Measurements from ENCODE around the gene MRPL37. TPM values are rescaled to one million over a fixed set of nuclear protein-coding genes. Genes with fewer than 3 reads are reported as not detected.
A peak's percentile ranks its signal among the peaks of the same experiment; 100 is the strongest.
"Not testable (repeated sequence)": the region's sequence is repeated elsewhere in the genome, so short reads cannot be mapped to it uniquely, and the experiment has no call there.

The MRPL37 gene
- 166 and 170 TPM in 2 replicates for total RNA-seq (2014; rRNA removed; shearing (Covaris generic))

DNA sequence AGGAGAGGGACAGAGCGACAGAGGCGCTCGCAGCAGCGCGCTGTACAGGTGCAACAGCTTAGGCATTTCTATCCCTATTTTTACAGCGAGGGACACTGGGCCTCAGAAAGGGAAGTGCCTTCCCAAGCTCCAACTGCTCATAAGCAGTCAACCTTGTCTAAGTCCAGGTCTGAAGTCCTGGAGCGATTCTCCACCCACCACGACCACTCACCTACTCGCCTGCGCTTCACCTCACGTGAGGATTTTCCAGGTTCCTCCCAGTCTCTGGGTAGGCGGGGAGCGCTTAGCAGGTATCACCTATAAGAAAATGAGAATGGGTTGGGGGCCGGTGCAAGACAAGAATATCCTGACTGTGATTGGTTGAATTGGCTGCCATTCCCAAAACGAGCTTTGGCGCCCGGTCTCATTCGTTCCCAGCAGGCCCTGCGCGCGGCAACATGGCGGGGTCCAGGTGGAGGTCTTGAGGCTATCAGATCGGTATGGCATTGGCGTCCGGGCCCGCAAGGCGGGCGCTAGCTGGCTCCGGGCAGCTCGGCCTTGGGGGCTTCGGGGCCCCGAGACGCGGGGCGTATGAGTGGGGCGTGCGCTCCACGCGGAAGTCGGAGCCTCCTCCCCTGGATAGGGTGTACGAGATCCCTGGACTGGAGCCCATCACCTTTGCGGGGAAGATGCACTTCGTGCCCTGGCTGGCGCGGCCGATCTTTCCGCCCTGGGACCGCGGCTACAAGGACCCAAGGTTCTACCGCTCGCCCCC, at the start of gene MRPL37, which contains the start of gene CYB5RL:
MRPL37 (plus strand) TSS at position 403 of the 754 bp plus-strand sequence; CDS start at position 480, 77 bp downstream.
CYB5RL (minus strand) TSS at position 266 of the 754 bp plus-strand sequence. CDS start 4,414 bp downstream, outside the sequence.
- DNase-seq (ENCODE audit: low spot score): peak; percentile 96

- DNase-seq (ENCODE audit: low spot score): no peak
Measured at GRCh38 chr1:54151013-54151412, 49.0 kb upstream of the MRPL37 start.

- no peak for DNase-seq (ENCODE audit: low spot score)
Measured at GRCh38 chr1:54152696-54153095, 47.3 kb upstream of the MRPL37 start, which contains the start of gene CDCP2. Gene CDCP2, minus strand, starts transcription at chr1:54153000. Its CDS starts 78 bp downstream, at chr1:54152922.

DNA sequence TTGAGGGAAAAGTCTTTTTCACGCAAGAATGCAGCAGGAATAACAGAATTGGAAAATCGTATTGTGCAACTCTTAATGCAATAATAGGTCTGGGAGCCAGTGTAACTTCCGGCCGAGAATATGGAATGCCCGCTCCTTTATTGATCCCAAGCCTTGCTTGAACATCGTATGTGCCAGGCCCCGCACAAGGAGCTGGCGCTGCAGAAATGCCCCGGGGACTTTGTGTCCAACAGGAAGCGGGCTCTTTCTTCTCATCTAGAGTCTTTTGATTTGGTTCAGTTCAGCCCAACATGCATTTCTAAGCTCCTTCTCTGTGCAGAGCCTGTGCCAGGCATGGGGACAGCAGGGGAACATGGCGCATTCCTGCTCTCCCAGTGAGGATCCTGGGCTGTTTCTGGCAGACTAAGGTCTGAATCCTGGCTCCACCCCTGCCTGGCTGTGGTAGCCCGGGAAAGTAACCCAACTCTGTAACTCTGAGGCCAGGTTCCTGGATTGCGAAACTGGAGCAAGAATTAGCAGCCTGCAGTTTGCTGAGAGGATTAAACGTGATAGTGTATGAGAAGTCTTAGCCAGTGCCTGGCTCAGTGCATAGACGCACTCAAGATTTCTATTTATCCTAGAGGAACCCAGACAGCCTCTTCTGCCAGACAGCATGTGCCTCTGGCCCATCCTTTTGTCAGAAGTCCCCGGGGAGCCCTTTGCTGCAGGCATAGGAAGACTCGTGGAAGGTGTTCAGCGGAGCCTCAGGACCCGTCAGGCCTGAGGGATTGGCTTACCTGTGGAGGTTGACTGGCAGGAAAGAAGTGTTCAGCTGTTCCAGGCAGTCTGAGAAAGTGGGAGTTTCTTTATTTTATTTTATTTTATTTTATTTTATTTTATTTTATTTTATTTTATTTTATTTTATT, 46.2 kb upstream of the MRPL37 start:
- peak; percentile 27 for DNase-seq (ENCODE audit: low spot score)

DNA sequence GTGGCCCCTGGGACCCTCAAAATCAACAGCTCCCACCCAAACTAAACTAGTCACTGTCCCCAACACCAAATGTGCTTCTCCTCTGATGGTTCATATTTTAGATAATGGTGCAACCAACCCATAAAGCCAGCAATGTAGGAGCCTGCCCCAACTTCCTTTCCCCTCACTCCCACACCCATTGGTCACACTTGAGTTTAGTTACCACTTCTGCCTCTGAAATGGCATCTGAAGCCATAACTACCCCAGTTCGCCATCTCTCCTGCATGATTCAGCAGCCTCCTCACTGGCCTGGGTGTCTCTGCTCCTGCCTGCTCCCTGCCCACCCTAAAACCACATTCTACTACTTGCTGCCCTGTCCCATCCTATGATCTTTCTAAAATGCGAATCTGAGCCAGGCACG, 43.8 kb upstream of the MRPL37 start:
- DNase-seq (ENCODE audit: low spot score): no peak

DNA sequence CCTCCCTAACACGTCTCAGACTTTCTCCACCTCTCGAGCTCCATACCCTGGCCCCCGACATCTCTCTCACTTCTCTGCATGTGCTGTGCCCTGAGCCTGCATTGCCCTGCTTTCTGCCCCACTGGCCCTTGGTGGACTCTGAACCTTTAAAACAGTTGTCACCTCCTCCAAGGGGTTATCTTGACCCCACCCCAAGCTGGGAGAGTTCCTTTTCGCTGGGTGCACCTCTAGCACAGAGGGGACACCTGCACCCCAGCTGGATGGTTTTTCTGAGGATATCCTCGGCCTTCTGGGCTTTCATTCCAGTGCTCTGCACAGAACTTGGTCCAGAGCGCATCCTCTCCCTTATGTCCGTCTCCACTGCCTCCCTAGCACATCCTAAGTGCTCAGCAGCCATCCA, 43.0 kb upstream of the MRPL37 start:
- no peak for DNase-seq (ENCODE audit: low spot score)

- no peak for DNase-seq (ENCODE audit: low spot score)
Measured at GRCh38 chr1:54157401-54157800, 42.6 kb upstream of the MRPL37 start.

- no peak for DNase-seq (ENCODE audit: low spot score)
Measured at GRCh38 chr1:54158071-54158470, 41.9 kb upstream of the MRPL37 start.

DNA sequence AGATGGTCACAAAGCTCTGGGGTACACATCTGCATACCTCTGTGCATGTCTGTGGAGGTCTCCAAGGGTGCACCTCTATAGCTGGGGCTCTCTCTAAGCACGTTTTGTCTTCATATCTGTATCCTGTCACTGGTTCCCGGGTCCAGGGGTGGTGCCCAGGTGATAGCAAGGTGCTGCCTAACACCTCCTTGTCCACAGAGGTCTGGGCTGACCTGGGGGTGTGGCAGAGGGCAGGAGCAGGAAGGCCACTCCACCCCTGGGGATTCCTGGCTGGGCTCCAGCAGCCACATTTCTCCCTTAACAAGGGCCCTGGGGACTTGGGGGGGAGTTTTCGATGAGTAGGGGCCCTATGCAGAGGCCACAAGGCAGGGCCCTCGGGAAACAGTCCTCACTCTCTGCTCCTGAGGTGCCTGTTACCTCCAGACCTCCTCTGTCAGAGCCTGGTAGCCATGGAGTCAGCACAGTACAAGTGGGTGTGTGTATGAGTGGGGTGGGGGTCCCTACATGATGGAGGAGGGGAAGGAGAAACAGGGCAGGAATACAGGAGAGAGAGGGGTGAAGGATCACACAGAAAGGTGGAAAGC, 40.1 kb upstream of the MRPL37 start:
- DNase-seq (ENCODE audit: low spot score): no peak

DNA sequence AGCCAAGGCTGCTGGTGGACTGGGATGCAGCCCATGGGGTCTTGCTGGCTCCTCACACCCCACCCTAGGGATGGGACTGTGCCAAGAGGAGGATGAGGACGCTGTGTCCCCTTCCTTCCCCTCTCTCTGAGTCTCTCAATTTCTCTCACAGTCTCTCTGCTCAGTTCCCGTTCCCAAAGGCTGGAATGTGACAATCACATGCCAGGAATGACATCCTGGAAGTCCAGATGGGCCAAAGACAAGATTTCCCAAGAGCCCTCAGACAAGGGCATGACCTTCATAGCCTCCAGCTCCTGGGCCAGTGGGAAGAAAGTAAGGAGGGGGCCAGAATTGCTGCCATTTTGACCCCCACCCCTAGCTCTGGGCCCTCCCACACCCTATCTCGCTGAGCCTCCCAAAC, 39.6 kb upstream of the MRPL37 start:
- DNase-seq (ENCODE audit: low spot score): no peak

DNA sequence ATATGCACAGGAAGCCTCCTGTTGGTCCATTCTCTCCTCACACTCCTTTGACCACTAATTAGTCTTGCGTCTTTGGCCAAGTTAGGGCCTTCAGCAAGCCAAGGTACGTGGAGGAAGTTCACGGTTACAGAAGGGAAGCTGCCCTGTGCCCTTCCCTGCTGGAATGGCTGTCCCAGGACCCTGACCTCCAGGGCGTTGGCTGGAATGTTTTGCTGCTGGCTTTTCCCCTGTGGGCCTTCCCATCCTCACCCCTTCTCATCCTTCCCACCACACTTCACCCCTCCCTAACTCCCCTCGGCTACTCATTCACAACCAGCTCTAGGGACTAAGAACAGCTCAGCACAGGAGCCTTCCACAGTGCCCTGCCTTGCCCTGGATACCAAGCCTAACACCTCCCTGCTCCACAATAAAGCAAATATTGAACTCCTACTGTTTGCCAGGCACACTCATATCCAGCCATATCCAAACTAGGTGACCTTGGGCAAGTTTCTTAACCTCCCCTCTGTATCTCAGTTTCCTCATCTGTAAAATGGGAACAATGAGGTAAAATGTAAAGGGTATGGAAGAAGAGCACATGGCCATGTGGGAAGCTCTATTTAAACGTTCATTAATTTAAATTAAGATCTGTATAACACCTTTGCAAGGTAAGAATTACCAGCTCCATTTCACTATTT, 38.3 kb upstream of the MRPL37 start:
- DNase-seq (ENCODE audit: low spot score): no peak

DNA sequence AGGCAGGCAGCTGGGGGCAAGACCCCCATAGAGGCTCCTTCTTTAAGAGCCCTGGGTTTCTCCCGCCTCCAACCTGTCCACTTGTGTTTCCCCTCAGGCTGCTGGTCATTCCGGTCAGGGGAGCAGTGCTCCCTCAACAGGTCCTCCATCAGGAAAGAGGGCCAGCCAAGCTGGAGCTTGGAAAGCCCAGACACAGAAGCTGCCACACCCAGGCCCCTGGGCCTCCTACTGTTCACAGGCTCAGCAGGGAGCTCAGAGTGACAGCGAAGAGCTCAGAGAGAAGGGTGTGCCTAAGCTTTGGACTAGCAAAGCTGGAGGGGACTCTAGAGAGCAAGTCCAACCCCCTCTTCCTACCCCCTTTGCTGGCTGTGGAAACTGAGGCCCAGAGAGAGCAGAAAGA, 36.9 kb upstream of the MRPL37 start:
- no peak for DNase-seq (ENCODE audit: low spot score)

DNA sequence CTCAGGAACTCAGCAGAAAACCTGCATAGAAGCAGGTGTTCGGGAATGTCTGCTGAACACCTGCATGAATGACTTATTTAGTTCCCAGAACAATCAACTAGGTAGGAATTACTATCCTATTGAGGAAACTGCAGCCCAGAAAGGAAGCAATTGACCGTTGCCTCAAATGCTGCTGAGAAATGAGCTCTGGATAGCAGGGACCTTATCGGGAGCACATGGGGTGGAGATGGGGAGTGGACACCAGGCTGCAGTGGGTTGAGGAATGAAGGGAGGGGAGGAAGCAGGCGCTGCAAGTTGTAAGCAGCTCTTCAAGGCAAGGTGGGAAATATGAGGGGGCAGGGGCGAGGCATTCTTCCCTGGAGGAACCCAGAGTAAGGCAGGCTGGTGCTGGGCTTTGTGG, 36.4 kb upstream of the MRPL37 start:
- DNase-seq (ENCODE audit: low spot score): no peak

- no peak for DNase-seq (ENCODE audit: low spot score)
Measured at GRCh38 chr1:54165146-54165545, 34.8 kb upstream of the MRPL37 start.

GRCh38 chr1:54166357-54166756, 33.6 kb upstream of the MRPL37 start:
- not testable (repeated sequence) for DNase-seq (ENCODE audit: low spot score)

- no peak for DNase-seq (ENCODE audit: low spot score)
Measured at GRCh38 chr1:54167422-54168139, 32.4 kb upstream of the MRPL37 start.

GRCh38 chr1:54168206-54168965, 31.6 kb upstream of the MRPL37 start:
- DNase-seq (ENCODE audit: low spot score): no peak

DNA sequence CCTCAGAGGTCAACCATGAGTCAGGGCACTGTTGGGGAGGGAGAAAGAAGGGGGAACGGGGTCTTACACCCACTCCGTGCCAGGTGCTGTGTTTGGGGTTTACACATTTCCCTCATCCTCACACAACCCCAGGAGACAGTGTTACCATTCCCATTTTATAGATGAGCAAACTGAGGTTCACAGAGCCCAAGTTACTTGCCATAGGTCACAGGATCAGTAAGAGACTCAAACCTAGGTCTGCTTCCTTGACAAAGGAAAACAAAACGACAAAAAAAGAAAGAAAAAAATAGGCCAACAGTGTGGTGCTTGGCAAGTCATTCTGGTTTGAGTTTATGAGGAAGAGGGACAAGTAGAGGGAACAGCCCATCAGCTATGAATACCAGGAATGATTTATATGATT, 30.9 kb upstream of the MRPL37 start:
- DNase-seq (ENCODE audit: low spot score): no peak

DNA sequence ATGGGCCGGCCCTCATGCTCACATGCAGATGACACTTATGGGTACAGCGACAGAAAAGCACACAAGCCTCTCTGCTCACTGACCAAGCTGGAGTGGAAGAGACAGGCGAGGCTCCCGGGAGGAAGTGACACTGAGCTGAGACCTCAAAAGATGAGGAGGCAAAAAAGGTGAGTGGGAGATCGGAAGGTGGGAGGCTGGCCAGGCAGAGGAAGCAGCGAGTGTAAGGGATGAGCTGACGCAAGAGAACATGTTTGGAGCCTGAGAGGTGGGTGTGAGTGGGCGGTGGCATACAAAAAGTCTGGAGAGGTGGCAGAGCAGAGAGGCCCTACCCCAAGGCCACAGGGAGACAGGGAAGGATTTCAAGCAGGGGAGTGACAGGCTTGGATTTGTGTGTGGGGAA, 29.0 kb upstream of the MRPL37 start:
- no peak for DNase-seq (ENCODE audit: low spot score)

DNA sequence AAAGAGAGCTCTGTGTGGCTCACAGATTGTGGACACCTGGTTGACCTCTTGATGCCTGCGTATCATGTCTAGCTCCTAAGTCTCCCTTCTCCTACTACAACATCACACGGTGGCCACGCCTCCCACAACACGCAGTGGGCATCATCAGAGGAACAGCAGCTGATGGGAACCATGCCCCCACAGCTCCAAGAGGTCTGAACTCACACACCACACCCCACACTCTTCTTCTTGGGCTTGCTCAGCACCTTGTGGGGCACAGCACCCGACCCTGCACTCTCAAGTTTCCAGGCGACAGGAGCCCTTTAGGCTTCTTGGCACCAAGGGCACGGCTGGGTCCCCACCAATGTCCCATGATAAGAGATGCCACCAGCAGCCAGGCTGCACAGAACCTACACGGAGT, 28.4 kb upstream of the MRPL37 start:
- DNase-seq (ENCODE audit: low spot score): no peak

All from HT-29 (cell line).